NCI-H1417 treated with DMSO at 0.1 percent for 48 hours (cell line): ENCODE data around the gene MRPL30.
"Not testable (repeated sequence)": the region's sequence is repeated elsewhere in the genome, so short reads cannot be mapped to it uniquely, and the experiment has no call there.

ENCODE experiments used
- DNase-seq: peaks from one replicate; lab custom pipeline; 2025; lab: John Stamatoyannopoulos, UW

The MRPL30 gene

GRCh38 chr2:99180755-99181623 is at the start of gene MRPL30, which contains the start of gene MITD1:
Gene MRPL30, plus strand, starts transcription at chr2:99181184. Its CDS starts 5,020 bp downstream, at chr2:99186204.
Gene MITD1, minus strand, starts transcription at chr2:99181058. Its CDS starts 77 bp downstream, at chr2:99180981.
- DNase-seq, result peak; percentile 79

- DNase-seq, result not testable (repeated sequence)
These were observed 45.9 kb upstream of the MRPL30 start for GRCh38 chr2:99135044-99135556.

GRCh38 chr2:99139003-99139402 is 42.0 kb upstream of the MRPL30 start:
- no peak for DNase-seq

- no peak for DNase-seq
These were observed 40.7 kb upstream of the MRPL30 start for GRCh38 chr2:99140056-99140859.

- DNase-seq, result peak; percentile 40
These were observed 40.2 kb upstream of the MRPL30 start for GRCh38 chr2:99140860-99141109.

- DNase-seq, result peak; percentile 93
These were observed 39.6 kb upstream of the MRPL30 start, which contains the start of gene C2orf15 for GRCh38 chr2:99141110-99142108. Gene C2orf15, plus strand, starts transcription at chr2:99141707. Its CDS starts 8,852 bp downstream, at chr2:99150559.

- DNase-seq, result no peak
These were observed 30.3 kb upstream of the MRPL30 start for GRCh38 chr2:99150706-99151105.

GRCh38 chr2:99152199-99152895 is 28.6 kb upstream of the MRPL30 start:
- DNase-seq, result no peak

GRCh38 chr2:99153921-99154604 is 26.9 kb upstream of the MRPL30 start:
- no peak for DNase-seq

GRCh38 chr2:99154643-99155536 is 26.1 kb upstream of the MRPL30 start, which contains the start of the genes LIPT1 and TSGA10:
Gene LIPT1, plus strand, starts transcription at chr2:99154967. Its CDS starts 6,991 bp downstream, at chr2:99161958.
Gene TSGA10, minus strand, starts transcription at chr2:99154942. Its CDS starts 45,503 bp downstream, at chr2:99109439.
- peak; percentile 60 for DNase-seq

GRCh38 chr2:99156891-99157290 is 24.1 kb upstream of the MRPL30 start:
- no peak for DNase-seq

- DNase-seq, result no peak
These were observed 22.4 kb upstream of the MRPL30 start for GRCh38 chr2:99158599-99158998.

- DNase-seq, result no peak
These were observed 21.4 kb upstream of the MRPL30 start for GRCh38 chr2:99159594-99159993.

- DNase-seq, result no peak
These were observed 14.8 kb upstream of the MRPL30 start for GRCh38 chr2:99166218-99166617.

- DNase-seq, result no peak
These were observed 11.4 kb upstream of the MRPL30 start for GRCh38 chr2:99169534-99169933.

- no peak for DNase-seq
These were observed 9.4 kb upstream of the MRPL30 start for GRCh38 chr2:99171377-99172140.

GRCh38 chr2:99181624-99182000 is 628 bp downstream of the MRPL30 start:
- DNase-seq, result no peak

GRCh38 chr2:99183025-99183424 is 2.0 kb downstream of the MRPL30 start:
- DNase-seq, result no peak
